ENCODE measurements around the gene LPAR5.

Gene LPAR5

DNA sequence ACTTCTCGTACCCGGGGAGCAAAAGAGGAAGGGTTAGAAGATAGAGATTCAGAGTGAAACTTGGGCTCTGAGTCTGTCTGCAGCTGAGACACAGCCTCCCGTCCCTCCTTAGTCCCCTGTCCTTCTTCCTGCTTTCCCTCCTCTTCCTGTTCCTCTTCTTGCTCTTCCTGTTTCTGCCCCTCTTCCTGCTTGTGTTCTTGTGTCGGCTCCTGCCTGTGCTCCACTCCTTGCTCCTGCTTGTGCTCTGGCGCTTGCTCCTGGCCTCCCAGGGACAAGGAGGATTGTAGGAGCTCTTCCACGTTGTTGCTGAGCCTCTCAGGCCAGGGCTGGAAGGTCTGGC lies 8.5 kb upstream of the LPAR5 start:
- no peak for DNase-seq (ENCODE audit: extremely low spot score)
- CTCF ChIA-PET: interaction anchor here (1.1 to 1.5 kb wide), 4 partner anchors 26 to 80 kb away, joined by 3 to 6 read pairs (median 4); no protein-coding TSS in a partner anchor
- no peak for TF ChIP-seq FOXM1 (IDR thresholded peaks at IDR 0.05; ENCODE audit: borderline replicate concordance)
- TF ChIP-seq FOXA1 (IDR thresholded peaks at IDR 0.05): no peak
- no peak for TF ChIP-seq LEF1 (IDR thresholded peaks at IDR 0.05; ENCODE audit: borderline replicate concordance)
- no peak for TF ChIP-seq BHLHE40 (IDR thresholded peaks at IDR 0.05; ENCODE audit: borderline replicate concordance)
- no peak for TF ChIP-seq ARNT (IDR thresholded peaks at IDR 0.05)
- TF ChIP-seq TARDBP (IDR thresholded peaks at IDR 0.05): no peak
- TF ChIP-seq SUZ12 (IDR thresholded peaks at IDR 0.05): no peak
- POLR2A ChIA-PET: interaction anchor here (1.1 to 1.6 kb wide), 3 partner anchors 13 to 45 kb away, joined by 3 to 8 read pairs (median 4); partner anchors contain the start of gene ZNF384

DNA sequence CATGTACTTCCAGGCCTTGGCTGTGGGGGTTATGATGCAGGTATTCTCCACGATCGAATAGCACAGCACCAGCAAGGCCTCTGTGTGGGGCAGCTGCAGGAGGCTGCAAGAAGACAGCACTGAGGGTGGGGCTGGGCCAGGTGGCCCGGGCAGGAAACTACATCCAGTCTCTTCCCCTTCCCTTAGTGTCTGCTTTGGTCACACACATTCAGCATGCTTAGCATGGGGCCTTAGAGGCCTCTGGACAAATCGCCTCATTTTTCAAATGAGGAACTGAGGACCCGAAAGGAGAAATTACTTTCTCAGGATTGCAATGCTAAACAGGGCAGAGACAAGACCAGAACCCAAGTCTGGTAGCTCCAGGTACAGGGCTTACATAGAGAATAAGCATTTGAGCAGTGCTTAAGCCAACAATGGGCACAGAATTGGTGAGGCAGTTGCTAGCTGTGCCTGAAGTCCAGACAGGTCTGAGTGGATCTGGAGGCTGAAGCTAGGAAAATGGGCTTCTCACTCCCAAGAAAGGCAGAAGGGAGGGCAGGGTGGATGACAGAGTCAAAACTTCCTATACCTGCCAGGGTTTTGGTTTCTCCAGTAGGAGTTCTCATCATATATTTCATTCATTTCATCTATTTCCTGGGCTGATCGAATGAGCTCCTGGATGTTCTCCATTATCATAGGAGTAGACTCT lies 8.0 kb upstream of the LPAR5 start:
- CTCF ChIA-PET: interaction anchor here (1.5 kb wide), 1 partner anchor 25 kb away, joined by 5 read pairs; no protein-coding TSS in a partner anchor
- no peak for DNase-seq (ENCODE audit: extremely low spot score)

DNA sequence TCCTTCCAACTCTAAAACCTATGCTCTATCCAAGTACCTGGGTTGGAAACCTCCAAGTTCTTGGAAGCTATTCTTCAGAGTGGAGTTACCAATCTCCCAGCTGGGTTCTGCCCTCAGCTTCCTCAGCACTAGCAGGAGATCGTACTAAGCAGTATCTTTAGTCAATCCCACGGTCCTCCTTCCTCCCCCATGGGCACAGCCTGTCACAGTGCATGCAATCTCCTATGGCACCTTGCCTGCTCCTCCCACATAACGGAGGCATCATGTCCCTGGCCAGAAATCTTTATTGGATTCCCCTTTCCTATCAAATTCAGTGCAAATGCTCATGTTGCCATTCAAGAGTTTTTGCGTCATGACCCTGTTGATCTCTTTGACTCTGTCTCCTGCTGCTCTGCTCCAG lies 5.4 kb upstream of the LPAR5 start:
- CTCF ChIA-PET: no interaction called here
- POLR2A ChIA-PET: interaction anchor here (0.8 kb wide), 1 partner anchor 13 kb away, joined by 4 read pairs; no protein-coding TSS in a partner anchor
- TF ChIP-seq SP1 (IDR thresholded peaks at IDR 0.05): no peak
- TF ChIP-seq FOXA1 (IDR thresholded peaks at IDR 0.05): no peak
- TF ChIP-seq L3MBTL2 (conservative IDR thresholded peaks at IDR 0.05): no peak
- no peak for DNase-seq (ENCODE audit: extremely low spot score)

More for the DNA sequence above, 8.0 kb upstream of the LPAR5 start:
- TF ChIP-seq HDGF (IDR thresholded peaks at IDR 0.05; ENCODE audit: borderline replicate concordance) (no peak), SUZ12 (IDR thresholded peaks at IDR 0.05) (no peak), FOXA1 (IDR thresholded peaks at IDR 0.05) (no peak), BHLHE40 (IDR thresholded peaks at IDR 0.05; ENCODE audit: borderline replicate concordance) (no peak), NFRKB (IDR thresholded peaks at IDR 0.05) (no peak), FOXK2 (IDR thresholded peaks at IDR 0.05) (no peak), ARNT (IDR thresholded peaks at IDR 0.05) (no peak), CTBP1 (IDR thresholded peaks at IDR 0.05; ENCODE audit: borderline replicate concordance) (no peak), TARDBP (IDR thresholded peaks at IDR 0.05) (no peak), ELF4 (IDR thresholded peaks at IDR 0.05) (no peak), SP1 (IDR thresholded peaks at IDR 0.05) (no peak), L3MBTL2 (conservative IDR thresholded peaks at IDR 0.05) (no peak), ZNF384 (IDR thresholded peaks at IDR 0.05) (no peak), FOXM1 (IDR thresholded peaks at IDR 0.05; ENCODE audit: borderline replicate concordance) (no peak)
- TF ChIP-seq, protein P1, sequence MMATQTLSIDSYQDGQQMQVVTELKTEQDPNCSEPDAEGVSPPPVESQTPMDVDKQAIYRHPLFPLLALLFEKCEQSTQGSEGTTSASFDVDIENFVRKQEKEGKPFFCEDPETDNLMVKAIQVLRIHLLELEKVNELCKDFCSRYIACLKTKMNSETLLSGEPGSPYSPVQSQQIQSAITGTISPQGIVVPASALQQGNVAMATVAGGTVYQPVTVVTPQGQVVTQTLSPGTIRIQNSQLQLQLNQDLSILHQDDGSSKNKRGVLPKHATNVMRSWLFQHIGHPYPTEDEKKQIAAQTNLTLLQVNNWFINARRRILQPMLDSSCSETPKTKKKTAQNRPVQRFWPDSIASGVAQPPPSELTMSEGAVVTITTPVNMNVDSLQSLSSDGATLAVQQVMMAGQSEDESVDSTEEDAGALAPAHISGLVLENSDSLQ (IDR thresholded peaks at IDR 0.05): no peak
- POLR2A ChIA-PET: interaction anchor here (1.1 to 1.7 kb wide), 5 partner anchors 13 to 76 kb away, joined by 3 to 8 read pairs (median 4); partner anchors contain the start of genes NOP2 and ZNF384

DNA sequence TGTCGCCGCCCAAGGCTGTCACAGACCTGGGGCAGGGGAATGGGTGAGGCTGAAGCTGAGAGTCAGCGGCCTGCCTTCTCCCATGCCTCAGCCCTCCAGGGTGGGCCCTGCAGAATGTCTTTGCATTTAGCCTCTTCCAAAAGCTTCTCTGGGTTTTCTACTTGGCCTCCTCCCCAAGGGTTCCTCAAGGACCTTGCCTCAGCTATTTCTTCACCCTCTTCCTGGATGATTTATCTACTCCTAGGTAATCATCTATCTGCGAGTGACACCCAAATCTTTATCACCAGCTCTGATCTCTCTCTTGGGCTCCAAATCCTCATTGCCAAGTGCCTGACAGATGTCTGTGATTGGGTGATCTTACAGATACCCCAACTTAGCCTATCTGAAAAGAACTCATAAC lies 4.7 kb upstream of the LPAR5 start:
- no peak for TF ChIP-seq FOXM1 (IDR thresholded peaks at IDR 0.05; ENCODE audit: borderline replicate concordance)
- TF ChIP-seq ARNT (IDR thresholded peaks at IDR 0.05): no peak
- TF ChIP-seq, protein P1 (IDR thresholded peaks at IDR 0.05): no peak
- no peak for TF ChIP-seq BHLHE40 (IDR thresholded peaks at IDR 0.05; ENCODE audit: borderline replicate concordance)
- no peak for TF ChIP-seq SP1 (IDR thresholded peaks at IDR 0.05)
- TF ChIP-seq L3MBTL2 (conservative IDR thresholded peaks at IDR 0.05): no peak
- no peak for TF ChIP-seq TARDBP (IDR thresholded peaks at IDR 0.05)
- no peak for TF ChIP-seq FOXK2 (IDR thresholded peaks at IDR 0.05)
- TF ChIP-seq NFRKB (IDR thresholded peaks at IDR 0.05): no peak
- no peak for TF ChIP-seq SUZ12 (IDR thresholded peaks at IDR 0.05)
- no peak for TF ChIP-seq HDGF (IDR thresholded peaks at IDR 0.05; ENCODE audit: borderline replicate concordance)
- CTCF ChIA-PET: no interaction called here
- DNase-seq (ENCODE audit: extremely low spot score): no peak
- POLR2A ChIA-PET: interaction anchor here (1.9 kb wide), 1 partner anchor 49 kb away, joined by 6 read pairs; the partner anchor contains the start of gene ZNF384

DNA sequence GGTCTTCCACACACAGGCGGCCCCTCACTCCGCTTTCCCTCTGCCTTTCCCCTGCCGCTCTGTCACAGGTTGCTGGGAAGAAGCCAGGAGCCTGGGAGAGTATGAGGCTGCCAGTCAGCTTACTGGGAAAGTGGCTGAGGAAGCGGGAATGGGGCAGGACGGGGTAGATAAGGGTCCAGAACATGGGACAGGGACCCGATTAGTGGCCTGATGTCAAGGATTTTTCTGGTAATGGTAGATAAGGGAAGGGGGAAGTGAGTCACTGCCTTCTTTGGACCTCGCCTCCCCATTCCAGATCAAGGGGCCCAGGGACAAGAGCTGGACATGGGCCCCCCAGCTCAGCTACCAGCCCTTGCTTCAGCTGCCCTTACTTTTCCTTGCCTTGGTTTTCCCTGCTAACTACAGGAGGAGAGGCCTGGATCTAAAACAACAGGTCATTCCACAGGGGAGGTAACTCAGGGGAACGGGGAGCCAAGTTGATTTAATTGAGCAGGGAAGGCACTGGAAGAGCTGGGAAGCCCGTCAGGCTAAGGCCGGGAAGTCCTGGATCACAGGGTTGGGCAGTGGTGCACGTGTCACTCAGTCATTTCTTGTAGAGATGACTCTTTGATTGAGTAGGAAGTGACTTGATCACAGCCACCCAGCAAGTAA lies 3.5 kb upstream of the LPAR5 start:
- ChIA-PET POLR2A (interaction anchor here (0.8 to 1.9 kb wide), 2 partner anchors 45 to 50 kb away, joined by 3 to 6 read pairs; partner anchors contain the start of gene ZNF384), CTCF (interaction anchor here (1.0 kb wide), 1 partner anchor 21 kb away, joined by 3 read pairs; no protein-coding TSS in a partner anchor)
- TF ChIP-seq ZNF384 (IDR thresholded peaks at IDR 0.05) (no peak), FOXM1 (IDR thresholded peaks at IDR 0.05; ENCODE audit: borderline replicate concordance) (no peak), HDGF (IDR thresholded peaks at IDR 0.05; ENCODE audit: borderline replicate concordance) (no peak), FOXA1 (IDR thresholded peaks at IDR 0.05) (no peak), ELF4 (IDR thresholded peaks at IDR 0.05) (no peak), LEF1 (IDR thresholded peaks at IDR 0.05; ENCODE audit: borderline replicate concordance) (no peak)
- TF ChIP-seq, protein P1 (IDR thresholded peaks at IDR 0.05): no peak
- no peak for DNase-seq (ENCODE audit: extremely low spot score)

DNA sequence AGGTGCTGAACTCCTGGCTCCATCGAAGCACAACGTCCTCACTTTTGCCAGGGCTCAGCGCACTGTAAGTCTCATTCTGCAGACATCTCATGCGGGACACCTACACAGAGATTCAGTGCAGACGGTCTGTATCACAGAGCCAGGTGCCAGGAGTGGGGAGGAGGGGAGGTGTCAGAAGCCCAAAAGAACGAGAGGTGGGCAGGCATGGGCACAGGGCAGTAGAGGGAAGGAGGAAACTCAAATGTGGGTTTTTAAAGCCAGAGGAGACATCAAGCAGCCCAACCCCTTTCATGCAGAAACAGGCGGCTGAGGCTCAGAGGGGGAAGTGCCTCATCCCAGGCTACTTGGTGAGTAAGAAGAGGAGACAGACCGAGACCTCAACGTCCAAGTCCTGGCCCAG lies 2.5 kb upstream of the LPAR5 start:
- ChIA-PET CTCF (no interaction called here), POLR2A (no interaction called here)
- no peak for TF ChIP-seq LEF1 (IDR thresholded peaks at IDR 0.05; ENCODE audit: borderline replicate concordance)
- TF ChIP-seq SUZ12 (IDR thresholded peaks at IDR 0.05): no peak
- no peak for TF ChIP-seq FOXM1 (IDR thresholded peaks at IDR 0.05; ENCODE audit: borderline replicate concordance)
- no peak for TF ChIP-seq BHLHE40 (IDR thresholded peaks at IDR 0.05; ENCODE audit: borderline replicate concordance)
- TF ChIP-seq NFRKB (IDR thresholded peaks at IDR 0.05): no peak
- TF ChIP-seq HDGF (IDR thresholded peaks at IDR 0.05; ENCODE audit: borderline replicate concordance): no peak
- TF ChIP-seq FOXK2 (IDR thresholded peaks at IDR 0.05): no peak
- no peak for TF ChIP-seq FOXA1 (IDR thresholded peaks at IDR 0.05)
- no peak for DNase-seq (ENCODE audit: extremely low spot score)

Measured in HEK293T (cell line).